COR-L47 (cell line): ENCODE measurements around the gene MTFR1L.

ENCODE experiments used
- DNase-seq: peaks from one replicate; lab custom pipeline; 2025; lab: John Stamatoyannopoulos, UW

MTFR1L gene

DNA sequence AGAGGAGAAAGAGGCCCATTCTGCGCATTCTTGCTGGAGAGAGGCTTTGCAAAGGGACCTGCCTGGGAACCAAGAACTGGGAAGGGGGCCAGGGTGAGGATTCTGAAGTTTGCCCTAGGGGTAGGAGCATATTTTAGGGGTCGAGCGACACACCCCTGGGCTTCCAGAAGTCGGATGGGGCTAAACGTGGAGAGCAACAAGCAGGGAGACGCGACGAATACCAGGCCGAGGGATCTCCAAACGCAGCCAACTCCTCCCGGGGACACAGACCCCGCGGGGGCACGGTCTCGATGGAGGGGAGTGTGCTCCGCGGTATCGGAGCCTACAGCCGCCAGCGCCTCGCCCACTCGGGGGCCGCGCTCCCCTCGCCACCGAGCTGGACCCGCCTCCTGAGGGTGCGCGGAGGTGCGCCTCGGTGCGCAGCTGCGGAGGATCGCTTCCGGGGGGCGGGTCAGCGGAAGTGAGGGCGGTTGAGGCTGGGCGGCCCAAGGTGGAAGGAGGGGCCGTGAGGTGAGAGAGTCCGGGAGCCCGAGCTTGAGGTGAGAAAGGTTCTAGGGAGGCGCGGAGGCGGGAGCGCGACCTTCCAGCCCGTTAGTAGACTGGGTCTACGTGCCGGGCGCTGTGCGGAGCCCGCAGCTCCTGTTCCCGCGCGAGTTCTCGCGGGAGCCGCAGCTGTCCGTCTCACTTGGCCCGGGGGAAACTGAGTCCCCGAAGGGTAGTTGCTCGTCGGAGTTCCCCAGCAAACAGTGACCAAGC is at the start of gene MTFR1L:
TSS of gene MTFR1L (plus strand) at position 464 of the 756 bp plus-strand sequence. CDS start 3,151 bp downstream, outside the sequence.
- peak; percentile 64 for DNase-seq

DNA sequence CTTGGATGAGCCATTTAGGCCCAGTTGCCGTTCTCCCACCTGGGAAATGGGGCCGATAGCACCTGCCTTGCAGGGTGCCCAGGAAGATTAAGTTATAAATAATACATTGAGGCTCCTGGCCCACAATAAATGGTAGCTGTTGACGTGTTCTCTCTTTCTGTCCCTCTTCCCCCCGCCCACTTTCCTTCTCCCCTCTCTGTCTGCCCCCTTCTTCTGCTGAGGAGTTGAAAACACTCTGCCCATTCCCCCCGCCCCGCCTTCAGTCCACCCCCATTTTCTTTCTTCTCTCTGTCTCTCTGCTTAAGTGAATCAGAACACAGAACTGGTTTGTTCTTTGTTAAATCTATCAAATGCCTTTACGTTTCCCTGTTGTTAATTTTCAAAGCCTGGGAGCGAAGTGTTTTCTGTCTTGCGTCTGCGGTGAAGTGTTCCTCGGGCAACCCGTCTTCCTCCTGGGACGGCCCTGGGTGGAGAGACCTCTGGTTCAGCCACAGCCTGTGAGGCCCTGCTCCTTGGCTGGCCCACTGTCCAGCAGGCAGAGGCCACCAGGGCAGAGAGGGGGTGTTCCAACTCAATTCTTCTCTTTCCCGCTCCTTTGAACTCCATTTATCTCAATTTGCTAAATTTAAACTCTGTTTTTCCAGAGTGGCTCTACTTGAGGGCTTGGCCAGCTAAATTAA is 49.1 kb upstream of the MTFR1L start:
- no peak for DNase-seq

DNA sequence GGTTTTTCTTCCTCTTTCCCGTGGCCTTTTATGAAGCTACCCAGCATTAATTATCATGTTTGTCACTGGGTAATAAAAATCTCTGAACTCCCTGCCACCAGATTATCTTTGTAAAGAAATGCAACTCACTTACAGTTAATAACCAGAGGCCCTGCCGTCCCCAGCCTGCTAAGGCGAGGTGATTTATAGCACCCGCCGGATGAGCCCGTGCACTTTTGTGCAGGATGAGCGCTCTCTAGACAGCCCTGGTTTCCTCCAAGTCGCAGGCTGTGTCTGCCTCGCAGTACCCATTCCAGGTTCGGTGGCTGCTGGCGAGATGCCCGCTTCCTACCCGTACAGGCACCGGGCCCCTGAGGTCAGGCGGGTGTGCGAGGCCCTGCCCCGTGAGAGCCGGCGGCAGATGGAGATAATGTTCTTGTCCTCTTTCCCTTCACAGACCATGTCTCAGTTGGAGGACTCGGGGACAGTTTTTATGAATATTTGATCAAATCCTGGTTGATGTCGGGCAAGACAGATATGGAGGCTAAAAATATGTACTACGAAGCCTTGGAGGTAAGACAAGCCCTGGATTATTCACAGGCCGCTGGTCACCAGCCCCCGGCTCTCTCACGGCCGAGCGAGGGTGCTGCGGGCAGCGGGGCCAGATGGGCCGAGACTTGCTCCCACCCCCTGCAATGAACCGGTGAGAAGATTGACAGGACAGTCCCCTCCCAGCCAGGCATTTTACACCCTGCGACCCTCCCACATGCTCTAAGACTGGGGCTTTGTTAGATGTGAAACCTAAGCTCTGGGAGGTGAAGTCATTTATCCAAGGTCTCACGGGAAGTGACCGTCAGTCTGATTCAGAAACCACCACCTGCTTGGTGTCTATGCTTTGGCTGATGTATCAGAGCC is 48.3 kb upstream of the MTFR1L start:
- no peak for DNase-seq

DNA sequence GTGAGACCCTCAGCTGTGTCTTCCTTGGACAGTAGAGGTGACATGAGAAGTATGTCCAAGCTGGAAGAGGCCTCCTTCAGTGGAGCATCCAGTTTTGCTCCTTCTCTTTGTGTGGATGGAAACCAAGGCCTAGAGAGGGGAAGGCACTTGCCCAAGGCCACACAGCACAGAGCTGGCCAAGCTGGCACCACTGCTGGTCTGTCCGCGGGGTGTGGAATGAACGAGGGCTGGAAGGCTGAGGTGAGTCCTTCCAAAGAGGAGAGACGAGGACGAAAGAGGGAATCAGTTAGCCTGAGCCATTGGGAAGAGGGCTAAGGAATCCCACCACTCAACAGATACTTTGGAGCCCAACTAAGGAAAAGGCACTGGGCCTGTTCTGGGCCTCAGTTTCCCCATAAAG is 47.6 kb upstream of the MTFR1L start:
- no peak for DNase-seq

DNA sequence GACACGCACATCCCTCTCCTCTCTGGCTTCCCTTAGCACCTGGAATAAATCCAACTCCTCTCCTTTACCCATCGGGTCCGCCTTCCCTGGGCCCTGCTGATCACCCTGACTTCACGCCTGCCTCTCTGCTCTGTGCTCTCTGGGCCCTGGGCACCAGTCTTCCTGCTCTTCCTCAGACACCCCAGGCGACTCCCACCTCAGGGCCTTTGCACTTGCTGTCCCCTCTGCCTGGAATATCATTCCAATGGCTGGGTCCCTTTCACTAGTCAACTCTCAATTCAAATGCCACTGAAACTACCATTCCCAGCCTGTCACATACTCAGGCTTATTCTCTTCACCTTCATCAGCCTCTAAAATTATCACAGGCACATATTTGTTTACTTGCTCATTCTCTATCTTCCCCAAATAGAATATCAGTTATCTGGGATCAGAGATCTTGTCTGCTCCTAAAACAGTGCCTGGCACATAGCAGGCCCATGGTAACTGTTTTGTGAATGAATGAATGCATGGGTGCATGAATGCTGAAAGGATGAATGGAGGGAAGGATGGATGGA is 47.0 kb upstream of the MTFR1L start:
- no peak for DNase-seq

DNA sequence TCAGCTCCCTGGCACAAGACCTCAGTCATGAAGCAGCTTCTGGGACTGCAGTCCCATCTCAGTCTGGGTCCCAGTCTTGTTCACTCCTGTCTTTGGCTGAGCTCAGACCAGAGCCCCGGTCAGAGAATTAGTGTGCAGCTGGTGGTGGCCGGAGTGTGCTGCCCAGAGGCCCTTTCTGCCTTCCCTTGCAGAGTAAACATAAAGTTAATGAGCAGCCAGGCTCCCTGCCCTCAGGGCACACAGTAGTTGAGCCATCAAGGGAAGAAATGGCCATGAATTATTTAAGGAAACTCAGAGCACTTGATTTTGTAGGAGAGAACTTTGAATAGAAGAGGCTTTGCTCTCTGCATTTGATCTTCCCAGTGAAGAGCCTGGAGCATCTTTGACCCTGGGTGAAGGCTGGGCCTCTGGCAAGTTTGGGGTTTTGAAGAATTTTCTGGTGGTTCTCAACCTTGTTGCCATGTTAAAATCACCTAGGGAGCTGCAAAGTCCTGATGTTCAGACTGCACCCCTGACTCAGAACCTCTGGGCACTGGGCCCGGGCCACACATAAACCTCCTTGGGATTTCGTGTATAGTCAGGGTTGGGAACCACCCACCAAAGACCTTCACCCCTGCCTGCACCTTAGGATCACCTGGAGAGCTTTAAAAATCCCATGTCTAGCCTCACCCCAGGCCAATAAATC is 46.2 kb upstream of the MTFR1L start:
- no peak for DNase-seq

DNA sequence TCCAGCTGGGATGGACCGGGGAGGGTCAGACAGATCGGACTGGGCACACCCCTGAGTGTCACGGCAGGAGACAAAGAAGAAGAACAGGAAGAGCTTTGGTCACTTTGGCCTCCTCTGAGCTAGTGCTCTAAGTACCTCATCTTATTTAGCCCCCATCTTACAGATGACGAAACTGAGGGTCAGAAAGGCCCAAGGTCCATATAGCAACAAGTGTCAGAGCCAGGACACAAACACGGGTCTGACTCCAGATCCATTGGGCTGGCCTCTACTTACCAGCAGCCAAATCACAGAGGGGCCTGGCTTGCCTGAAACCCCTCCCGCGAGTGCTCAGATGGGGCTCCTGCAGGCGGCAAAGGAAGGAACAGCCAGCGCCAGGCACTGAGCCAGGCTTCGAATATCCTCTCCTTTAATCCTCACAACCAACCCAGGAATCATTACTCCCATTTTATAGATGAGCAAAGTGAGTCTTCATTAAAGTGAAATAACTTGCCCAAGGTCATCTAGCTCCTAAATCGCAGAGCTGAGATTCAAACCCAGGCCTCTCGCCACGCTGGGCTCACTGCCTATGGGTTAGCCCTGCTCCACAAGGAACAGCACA is 45.4 kb upstream of the MTFR1L start:
- DNase-seq: no peak

DNA sequence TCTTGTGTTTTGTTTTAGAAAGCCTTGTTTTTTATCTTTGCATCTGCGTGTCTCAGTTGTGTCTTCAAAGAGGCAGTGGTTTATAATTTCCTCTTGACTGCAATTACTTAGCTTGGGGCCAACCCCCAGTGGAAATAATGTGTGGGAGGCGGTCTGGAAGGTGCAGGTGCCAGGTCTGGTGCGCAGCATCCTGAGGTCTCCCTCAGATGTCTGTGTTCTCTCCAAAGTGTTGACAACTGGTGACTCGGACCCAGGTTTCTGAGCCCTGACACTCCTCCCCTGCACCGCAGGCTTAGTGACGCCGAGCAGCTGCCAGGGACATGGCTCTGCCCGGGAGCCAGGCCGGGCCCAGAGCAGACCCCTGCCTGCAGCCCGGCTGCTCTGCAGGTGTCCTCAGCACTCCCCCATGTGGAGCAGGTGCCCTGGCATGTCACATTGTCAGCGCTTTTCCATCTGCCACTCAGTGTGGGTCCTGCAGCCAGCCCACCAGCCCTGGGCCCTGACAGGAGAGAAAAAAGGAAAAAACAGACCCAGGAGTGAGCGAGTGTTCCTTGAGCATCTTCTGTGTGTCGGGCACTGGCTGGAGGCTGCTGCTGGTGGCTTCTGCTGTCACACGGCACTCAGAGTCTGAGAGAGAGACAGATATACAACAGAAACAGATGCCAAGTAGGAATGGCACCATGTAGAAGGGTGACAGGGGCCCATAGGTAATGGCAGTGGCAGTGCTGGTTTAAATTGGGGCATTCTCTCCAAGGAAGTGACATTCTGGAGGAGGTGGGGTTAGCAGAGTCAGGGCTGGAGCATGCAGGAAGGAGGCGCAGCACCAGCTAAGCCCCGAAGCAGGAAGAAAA is 44.6 kb upstream of the MTFR1L start:
- peak; percentile 70 for DNase-seq

DNA sequence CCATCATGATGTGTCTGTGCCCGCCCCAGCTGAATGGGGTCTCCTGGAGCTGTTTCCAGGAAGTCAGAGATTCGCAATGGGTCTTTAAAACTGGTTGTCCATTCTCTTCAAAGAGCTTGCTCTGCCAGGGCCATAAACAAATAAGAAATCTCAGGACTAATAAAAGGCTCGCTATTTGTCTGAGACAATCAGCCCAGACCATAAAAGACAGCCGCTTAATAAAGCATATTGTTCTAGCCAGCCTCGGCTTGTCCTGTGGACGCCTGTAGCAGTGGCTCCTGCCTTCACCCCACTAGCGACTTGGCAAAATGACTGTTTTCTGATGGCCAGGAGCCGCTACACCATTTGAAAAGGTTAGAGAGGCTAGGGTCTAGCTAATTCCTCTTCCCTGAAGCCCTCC is 40.4 kb upstream of the MTFR1L start:
- DNase-seq: no peak

DNA sequence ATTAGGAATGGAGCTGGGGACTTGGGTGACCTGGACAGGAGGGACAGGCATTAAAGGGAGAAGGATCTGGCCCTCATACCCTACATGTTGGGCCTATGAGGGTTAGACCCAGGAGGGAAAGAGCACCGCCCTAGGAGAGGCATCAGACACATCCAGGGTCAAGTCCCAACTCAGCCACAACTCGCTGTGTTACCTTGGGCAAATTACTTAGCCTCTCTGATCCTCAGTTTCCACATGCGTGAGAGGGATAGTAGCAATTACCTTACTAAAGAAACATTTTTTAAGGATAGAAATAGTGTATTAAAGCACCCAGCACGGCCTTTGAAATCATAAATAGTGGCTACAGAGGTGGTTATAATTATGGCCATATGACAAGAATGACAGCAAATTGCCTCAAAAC is 39.9 kb upstream of the MTFR1L start:
- no peak for DNase-seq

DNA sequence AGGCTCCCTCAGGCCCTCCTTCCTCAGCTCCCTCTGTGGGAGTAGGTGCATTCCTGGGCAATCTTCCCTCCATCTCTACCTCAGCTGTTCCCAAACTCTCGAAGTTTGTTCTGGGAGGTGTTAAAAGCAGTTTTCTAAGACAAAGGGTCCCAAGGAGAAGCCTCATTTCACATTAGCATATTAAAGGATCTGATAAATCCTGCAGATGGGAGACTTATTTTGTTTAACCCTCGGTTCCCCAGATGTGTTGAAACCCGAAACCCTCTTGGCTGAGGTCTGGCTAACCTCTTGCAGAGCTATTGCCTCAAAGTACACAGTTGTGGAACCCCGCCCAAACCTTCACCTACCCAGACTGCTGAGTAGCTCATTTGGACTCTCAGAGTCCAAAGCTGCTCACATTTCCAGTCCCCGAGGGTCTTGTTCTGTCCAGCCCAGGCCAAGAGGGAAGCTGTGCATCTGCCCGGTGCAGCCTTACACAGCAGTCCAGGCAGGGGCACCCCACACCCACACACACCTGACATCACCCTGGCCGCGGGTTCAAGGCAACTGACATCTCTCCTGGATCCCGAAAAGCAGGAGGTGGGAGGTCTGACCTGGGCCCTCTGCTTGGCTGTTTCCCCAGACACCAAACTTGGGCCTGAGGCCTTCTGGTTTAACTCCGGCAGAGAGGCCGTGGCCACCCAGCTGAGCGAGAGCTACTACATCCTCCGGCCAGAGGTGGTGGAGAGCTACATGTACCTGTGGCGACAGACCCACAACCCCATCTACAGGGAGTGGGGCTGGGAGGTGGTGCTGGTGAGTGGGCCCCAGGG is 39.2 kb upstream of the MTFR1L start:
- DNase-seq: no peak

DNA sequence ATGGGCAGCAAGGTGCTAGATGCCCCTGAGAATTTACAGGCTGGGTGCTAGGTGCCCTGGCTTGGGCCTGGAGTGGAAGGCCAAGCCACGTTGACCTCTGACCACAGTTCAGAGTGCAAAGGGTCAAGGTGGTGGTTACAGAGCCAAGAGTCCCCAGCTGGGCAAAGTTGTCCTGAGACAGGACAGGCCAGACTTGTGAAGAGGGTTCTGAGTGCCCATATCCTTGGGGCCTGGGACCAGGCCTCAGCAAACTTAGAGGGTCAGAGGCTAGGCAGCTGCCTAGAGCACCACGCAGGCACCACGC is 38.7 kb upstream of the MTFR1L start:
- DNase-seq: no peak

DNA sequence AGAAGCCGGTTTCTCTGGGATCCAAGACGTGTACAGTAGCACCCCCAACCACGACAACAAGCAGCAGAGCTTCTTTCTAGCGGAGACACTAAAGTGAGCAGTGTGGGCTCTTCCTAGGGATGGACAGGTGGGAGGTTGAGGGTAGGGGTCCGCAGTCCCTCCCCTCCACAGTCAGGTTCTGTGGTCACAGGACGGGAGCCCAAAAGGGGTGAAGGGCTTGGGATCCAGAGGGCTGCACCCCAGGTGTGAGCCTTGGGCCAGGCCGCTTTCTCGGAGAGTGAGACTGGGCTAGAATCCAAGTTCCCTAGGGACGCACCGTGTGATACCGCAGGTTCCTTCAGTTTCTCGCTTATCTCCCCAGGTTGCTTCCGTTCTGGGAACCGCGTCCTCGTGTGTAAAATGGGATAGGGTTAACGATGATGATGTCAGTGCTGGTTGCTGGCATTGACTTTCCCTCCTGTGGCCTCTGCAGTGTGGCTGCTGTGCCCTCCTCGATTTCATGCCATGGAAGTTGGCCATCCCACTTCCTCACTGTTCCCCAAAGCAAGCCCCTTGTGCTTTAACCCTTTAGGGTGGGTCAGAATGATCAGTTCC is 37.0 kb upstream of the MTFR1L start:
- DNase-seq: peak; percentile 87

DNA sequence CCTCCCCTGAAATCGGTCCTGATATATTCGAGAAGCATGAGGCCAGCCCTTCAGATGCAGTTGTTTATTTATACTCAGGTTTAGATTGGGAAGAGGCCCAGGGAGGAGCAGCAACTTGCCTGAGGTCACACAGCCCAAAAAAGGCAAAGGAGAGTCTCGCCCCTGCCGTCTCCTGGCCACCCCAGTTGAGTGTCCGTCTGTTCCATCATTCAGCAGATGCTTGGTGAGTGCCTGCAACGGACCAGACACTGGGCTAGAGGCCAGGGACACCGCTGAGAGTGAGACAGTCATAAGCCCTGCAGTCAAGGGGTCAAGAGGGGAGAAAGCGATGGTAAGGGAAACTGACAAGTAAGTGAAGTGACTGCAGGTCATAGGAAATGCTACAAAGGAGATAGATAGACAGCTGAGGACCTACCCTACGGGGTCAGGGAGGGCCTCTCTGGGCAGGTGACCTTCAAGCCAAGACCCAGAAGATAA is 35.1 kb upstream of the MTFR1L start:
- no peak for DNase-seq

DNA sequence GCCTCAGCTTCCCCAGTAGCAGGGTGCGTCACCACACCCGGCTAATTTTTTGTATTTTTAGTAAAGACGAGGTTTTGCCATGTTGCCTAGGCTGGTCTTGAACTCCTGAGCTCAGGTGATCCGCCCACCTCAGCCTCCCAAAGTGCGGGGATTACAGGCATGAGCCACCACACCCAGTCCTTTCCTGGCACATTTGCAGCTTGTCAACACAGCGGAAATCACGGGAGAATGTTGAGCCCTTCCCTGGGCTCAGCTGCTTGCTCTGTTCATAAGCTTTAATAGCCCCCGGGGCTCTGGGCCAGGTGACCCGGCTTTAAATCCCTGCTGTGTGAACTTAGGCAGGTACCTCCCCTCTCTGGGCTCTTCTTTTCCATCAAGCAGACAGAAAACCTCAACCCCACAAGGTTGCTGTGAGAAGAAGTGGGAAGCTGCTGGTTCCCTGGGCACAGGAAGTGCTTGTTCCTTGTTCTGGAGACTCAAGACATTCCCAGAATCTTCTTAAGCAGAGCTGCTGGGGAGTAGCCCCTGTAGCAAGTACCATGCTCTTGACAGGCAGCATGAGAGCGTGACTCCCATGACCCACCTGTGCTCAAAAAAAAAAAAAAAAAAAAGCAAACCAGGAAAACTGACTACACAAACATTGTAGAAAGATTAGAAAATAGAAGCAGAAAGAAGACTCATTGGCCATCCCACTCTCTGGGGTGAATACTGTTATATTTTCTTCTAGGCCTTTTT is 34.3 kb upstream of the MTFR1L start:
- no peak for DNase-seq

DNA sequence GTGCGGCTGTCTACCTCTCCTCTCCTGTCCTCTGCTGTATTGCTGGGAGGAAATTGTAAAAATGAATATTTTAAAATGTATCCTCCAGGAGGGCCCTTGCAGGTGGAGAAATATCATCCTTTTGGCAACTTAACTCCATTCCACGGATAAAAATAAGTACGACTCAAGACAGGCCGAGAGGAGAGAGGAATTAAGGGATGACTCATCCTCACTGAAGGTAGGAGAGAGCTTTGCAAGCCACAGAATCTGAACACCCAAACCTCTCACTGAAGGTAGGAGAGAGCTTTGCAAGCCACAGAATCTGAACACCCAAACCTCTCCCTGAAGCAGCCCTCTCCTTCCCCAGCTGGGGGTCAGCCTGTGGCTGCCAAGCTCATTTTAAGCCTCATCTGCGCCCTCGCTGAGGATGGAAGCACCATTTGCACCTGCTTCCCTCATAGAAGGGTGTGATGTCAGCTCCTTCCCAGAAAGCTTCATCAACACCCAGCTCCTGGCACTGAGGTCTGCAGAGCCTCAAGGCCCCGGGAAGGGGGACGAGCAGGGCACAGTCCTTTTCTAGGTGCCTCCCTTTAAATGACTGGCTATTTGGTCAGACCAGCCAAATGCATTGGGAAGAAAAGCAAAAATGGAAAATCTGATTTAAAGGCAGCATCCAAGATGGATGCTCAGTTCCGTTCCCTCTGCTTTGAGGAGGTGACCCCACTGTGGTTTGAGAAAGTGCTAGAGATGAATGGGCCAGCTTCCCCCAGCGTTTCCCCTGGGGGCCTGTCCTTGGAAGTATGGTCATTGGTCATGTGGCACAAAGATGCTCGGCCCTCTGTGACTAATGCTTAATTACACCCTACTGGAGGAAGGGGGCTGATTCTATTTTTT is 32.6 kb upstream of the MTFR1L start:
- no peak for DNase-seq

DNA sequence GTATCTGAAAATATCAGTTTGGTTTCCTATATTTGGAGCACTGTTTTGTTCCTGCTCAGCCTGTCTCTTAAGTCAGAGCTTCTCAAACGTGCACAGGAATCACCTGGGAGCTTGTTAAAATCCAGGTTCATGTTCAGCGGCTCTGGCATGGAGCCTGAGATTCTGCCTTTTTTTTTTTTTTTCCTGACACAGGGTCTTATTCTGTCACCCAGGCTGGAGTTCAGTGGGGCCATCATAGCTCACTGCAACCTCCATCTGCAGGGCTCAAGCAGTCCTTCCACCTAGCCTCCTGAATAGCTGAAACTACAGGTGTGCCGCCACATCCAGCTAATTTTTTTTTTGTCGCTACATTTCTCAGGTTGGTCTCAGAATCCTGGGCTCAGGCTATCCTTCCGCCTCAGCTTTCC is 32.0 kb upstream of the MTFR1L start:
- DNase-seq: no peak
